ENCODE data around the gene GSTM1.

The GSTM1 gene

GRCh38 chr1:109687641-109688499, at the start of gene GSTM1:
TSS of gene GSTM1 (plus strand) at chr1:109687817. CDS start at chr1:109687874, 57 bp downstream.
- no peak for DNase-seq (ENCODE audit: low spot score)

GRCh38 chr1:109639063-109639840, 48.4 kb upstream of the GSTM1 start:
- DNase-seq (ENCODE audit: low spot score): no peak

GRCh38 chr1:109639841-109640184, 47.8 kb upstream of the GSTM1 start:
- DNase-seq (ENCODE audit: low spot score): no peak

GRCh38 chr1:109640285-109640865, 47.2 kb upstream of the GSTM1 start:
- DNase-seq (ENCODE audit: low spot score): peak; percentile 65

GRCh38 chr1:109641078-109641740, 46.4 kb upstream of the GSTM1 start:
- no peak for DNase-seq (ENCODE audit: low spot score)

GRCh38 chr1:109641861-109642260, 45.8 kb upstream of the GSTM1 start:
- DNase-seq (ENCODE audit: low spot score): no peak

- DNase-seq (ENCODE audit: low spot score): no peak
These were observed 45.0 kb upstream of the GSTM1 start for GRCh38 chr1:109642626-109643025.

- peak; percentile 77 for DNase-seq (ENCODE audit: low spot score)
These were observed 44.0 kb upstream of the GSTM1 start for GRCh38 chr1:109643385-109644230.

GRCh38 chr1:109644670-109645069, 42.9 kb upstream of the GSTM1 start:
- DNase-seq (ENCODE audit: low spot score): no peak

GRCh38 chr1:109649491-109649914, 38.1 kb upstream of the GSTM1 start:
- no peak for DNase-seq (ENCODE audit: low spot score)

- DNase-seq (ENCODE audit: low spot score): no peak
These were observed 37.0 kb upstream of the GSTM1 start for GRCh38 chr1:109650609-109651008.

- no peak for DNase-seq (ENCODE audit: low spot score)
These were observed 35.2 kb upstream of the GSTM1 start for GRCh38 chr1:109652402-109652801.

- no peak for DNase-seq (ENCODE audit: low spot score)
These were observed 34.3 kb upstream of the GSTM1 start for GRCh38 chr1:109653306-109653705.

GRCh38 chr1:109654519-109654918, 33.1 kb upstream of the GSTM1 start:
- no peak for DNase-seq (ENCODE audit: low spot score)

GRCh38 chr1:109655615-109656519, 31.8 kb upstream of the GSTM1 start, which contains the start of gene GSTM4:
TSS of gene GSTM4 (plus strand) at chr1:109656099. CDS start at chr1:109656390, 291 bp downstream.
- DNase-seq (ENCODE audit: low spot score): peak; percentile 81

GRCh38 chr1:109657395-109657794, 30.2 kb upstream of the GSTM1 start:
- no peak for DNase-seq (ENCODE audit: low spot score)

GRCh38 chr1:109657970-109658369, 29.6 kb upstream of the GSTM1 start:
- DNase-seq (ENCODE audit: low spot score): no peak

- DNase-seq (ENCODE audit: low spot score): no peak
These were observed 29.0 kb upstream of the GSTM1 start for GRCh38 chr1:109658533-109659042.

- no peak for DNase-seq (ENCODE audit: low spot score)
These were observed 28.5 kb upstream of the GSTM1 start for GRCh38 chr1:109659145-109659544.

Data from germinal center (tissue), 1 donor.